RKO (cell line): ENCODE results near the gene FAU.
A peak's percentile ranks its signal among the peaks of the same experiment; 100 is the strongest.

Experiments
- DNase-seq: peaks from one replicate; pipeline ENCODE4 v3.0.0-alpha.2; 2016; ENCODE audit warnings: low spot score

The FAU gene

DNA sequence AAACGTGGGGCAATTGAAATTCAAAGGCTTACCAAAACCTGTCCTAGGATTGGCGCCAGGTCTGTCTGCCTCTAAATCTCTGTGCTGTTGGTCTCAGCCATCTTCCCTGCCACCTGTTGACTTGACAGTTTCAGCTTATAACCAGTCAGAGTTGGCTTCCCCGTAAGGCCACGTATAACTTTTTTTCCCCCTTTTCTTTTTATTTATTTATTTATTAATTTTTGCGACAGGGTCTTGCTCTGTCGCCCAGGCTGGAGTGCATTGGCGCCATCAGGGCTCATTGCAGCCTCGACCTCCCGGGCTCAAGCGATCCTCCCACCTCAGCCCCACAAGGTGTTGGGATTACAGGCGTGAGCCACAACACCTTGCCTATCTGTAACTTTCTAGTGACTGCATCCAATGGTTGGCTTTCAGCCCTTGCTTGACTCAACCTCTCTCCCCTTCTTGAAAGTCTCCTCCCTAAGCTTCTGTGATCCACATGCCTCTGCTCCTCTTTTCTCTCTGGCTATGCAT is 13.8 kb upstream of the FAU start:
- DNase-seq: no peak

DNA sequence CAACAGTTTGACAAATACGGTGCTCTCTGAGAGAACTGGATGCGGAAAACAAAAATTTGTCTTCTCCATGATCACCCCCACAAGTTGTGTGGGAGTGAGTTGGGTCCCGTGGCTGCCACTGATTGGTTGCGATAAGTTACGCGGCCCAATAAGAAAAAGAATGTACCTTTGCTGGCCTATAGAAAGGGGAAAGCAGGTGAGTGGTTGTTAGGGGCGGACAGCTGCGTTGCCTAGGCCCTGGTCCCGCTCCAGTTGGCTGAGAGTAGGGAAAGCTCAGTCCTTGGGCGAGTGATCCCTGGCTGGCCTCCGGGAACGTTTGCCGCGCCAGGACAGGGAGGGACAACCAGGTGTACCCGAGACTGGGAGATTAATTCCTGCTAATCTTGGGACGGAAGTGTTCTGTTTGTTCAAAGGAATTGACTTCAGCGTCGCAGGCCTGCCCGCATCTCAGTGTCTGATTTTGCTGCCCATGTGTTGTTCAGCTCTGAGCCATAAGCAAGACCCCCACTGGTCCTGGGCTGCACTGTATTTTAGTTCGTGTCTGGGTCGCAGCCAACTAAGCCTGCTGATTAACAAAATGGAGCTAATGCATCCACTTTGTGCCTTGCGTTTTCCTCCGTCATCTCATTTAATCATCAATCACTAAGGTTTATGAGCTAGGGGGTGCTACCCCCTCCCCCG is 13.2 kb upstream of the FAU start:
- DNase-seq: peak; percentile 98

DNA sequence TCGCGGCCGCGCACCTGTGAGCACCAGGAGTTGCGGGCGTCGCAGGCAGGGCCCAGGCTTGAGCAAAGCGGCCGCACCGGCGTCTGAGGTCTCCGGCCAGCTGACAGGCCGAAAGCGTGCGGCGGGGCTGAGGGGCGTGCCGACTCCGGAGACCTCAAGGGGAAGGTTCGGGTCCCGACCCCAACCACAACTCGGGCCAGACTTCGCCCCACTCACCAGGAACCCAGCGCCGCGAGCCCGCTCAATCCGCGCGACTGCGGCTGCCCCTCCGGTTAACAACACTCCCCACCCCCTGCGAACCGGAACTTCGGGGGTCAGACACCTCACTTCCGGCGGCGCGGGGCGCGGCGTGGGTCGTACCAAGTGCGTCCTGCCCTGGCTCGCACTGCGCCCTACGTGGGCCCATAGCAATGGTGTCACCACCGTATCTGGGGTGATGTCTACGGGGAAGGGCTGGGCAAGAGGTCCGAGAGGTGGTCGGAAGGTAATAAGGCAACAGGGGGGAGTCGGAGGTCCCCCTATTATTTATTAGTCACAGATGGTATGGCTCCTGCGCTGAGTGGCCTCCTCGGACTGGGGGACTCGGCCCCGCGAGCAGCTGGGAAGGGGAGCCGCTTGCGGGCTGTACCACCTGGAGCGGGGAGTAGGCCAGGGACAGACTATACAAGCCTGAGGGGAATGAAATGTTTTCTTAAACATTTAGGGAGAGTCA is 12.5 kb upstream of the FAU start, which contains the start of gene SYVN1:
TSS of gene SYVN1 (minus strand) at position 280 of the 712 bp plus-strand sequence. CDS start 918 bp downstream, outside the sequence.
- peak; percentile 87 for DNase-seq

DNA sequence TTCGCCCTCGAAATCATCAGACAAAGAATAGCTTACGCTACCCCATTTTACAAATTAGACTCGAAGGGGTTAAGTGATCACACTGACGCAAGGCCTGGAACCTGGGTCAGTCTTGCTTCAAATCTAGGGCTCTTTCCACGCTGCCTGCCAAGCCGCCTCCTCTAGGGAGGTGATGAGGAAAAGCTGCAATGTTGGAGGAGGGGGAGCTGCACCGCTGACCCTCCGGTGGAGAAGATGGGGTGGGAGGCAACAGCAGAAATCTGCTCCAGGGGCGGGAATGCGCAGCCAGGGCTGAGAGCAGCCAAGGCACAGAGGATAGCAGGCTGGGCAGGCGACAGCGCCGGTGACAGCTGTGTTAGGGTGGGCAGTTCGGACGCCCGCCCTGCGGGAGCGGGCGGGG is 11.8 kb upstream of the FAU start:
- DNase-seq: no peak

DNA sequence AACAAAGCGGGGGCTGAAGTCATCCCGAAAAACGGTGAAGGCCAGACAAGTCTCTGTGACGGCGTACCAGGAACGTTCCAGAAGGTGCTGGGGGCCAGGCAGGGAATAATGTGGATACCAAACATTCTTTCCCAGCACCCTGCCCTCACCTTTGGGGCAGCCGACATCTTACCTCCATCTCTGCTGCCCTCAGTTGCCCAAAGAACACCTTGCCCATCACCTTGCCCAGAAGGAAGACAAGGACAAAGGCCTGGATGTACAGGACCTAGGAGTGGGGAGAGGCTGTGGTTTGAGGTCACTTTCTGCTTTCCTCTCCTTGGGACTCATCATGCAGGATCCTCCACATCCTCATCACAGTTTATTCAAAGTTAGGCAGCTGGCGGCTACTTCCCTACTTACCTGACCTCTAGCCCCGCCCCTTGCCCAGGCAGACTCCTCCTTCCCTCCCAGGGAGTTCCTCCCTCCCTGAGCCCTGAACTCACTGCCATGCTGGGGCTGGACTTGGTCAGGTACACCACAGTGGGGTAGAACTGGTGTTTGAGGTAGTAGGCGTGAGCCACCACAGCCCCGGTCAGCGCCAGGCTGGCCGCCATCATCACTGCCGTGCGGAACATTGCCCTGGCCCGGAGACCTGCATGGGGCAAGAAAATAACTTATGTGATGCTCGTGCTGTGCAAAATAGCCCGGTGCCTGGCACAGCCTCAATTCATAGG is 11.2 kb upstream of the FAU start:
- DNase-seq: no peak

DNA sequence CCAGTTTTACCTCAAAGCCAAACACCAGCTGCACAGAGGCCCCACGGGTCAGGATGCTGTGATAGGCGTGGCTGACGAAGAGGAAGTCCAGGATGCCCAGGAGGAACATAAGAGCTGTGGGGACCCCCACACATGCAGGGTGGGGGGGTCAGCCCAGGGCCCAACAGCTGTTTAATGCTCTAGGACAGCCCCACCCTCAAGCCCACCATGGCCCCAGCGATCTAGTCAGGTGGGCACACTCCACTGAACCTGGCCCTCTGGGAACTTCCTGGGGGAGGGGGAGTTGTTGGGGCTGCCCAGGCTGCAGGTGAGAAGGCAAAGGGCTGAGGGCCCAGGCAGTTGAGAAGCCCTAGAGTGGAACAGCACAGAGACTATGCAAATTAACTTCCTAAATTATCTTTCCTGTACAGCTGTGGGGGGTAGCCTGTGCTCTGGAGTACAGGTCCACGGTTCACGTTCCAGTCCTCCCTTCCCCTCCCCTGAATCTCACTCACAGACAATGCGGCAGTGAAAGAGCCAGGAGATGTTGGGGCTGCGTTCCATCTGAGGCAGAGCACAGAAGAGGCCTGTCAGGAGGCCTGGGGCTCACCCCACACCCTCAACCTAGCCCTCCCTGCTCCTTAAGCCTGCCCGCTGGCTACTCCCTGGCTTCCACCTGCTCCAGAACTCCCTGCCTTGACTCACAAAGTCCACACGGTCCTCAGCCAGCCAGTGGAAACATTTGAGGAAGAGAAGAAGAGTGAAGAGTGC is 10.5 kb upstream of the FAU start:
- DNase-seq: no peak

DNA sequence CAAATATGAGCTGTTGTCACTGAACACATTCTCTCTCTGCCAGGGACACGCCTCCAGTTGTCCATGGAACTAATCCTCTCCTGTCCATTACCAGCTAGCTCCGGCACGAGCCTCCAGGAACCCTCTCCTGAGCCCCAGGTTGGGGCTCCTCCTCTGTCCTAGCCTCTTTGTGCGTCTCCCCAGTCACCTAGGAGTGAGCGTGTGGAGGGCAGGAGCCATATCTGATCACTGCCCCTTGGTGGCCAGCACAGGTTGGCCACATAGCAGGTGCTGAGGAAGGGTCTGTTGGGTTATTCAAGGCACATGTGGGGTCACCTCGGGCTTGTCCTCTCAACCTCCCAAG is 9.9 kb upstream of the FAU start:
- no peak for DNase-seq

DNA sequence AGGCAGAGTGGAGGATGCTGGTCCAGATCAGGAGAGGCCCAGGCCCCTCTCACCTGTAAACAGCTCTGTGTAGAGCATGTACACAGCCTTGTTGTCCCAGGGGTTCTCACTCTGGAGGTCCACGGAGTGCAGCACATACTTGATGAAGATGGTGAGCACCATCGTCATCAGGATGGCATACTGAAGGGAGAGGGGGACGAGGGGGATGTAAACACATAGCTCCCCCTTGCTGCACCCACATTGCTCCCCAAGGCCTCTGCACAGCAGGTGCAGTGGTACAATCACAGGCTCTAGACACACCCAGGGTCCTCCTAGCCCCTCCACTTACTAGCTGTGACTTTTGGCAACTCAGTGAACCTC is 9.5 kb upstream of the FAU start:
- no peak for DNase-seq

DNA sequence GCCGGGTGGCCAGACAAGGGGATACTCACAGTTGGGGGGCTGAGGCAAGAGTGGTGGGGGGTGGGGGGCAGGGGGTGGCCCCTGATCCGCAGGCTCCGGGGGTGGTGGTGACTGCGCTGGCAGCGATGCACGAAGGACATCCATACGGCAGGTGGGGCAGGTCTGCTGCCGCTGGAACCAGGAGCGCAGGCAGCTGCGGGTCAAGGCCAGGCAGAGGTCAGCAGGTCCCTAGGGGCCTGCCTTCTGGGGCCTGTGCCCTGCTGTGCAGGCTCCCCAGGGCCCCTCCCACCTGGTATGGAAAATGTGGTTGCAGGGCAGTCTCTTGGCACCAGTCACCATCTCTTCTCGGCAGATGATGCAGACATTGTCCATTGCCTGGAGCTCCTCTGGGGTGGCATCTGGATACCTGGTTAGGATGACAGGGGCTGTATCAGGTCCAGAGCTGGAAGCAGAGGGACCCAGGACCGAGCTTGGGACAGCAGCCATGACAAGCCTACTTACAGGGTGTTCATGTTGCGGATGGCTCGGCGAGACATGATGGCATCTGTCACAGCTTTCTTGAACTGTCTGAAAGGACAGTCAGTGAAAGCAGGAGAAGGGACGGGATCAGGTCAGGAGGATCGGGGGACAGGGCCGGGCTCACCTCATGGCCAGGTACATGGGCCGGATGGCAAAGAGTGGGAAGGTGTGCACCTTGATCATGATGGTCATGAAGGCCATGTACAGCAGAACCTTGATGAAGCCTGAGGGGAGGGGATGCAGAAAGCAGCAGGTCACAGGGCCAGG is 8.9 kb upstream of the FAU start:
- no peak for DNase-seq

DNA sequence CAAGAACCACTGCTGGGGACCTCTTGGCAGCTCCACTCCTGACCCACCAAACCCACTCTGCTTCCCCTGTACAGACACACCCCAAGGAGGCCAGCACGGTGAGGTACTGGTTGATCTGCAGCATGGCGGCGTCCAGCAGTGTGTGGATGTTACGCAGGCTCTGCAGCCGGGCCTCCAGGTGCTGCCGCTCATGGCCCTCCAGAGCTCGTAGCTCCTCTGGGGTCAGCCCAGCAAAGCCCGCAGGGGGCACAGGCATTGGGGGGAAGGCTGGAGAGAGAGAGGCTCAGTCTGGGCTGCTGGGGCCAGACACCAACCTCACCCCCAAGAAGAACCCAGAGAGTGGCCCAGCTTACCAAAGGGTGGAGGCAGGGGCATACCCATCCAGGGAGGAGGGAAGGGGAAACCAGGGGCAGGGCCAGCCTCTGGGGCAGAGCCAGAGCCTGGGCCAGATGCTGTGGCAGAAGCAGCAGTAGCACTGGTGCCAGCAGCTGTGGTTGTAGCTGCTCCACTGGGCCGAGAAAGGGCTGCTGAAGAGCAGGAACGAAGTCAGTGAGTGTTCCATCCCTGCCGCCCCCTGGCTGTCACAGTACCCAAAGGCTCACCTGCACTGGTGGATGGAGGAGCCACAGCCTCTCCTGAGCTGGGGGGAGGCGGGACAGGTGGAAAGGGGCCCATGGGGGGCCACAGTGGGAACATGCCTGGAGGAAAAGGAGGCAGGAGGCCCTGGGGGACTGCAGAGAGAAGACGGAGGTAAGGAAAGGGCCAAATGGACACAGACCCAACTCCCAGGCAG is 7.9 kb upstream of the FAU start:
- DNase-seq: no peak

DNA sequence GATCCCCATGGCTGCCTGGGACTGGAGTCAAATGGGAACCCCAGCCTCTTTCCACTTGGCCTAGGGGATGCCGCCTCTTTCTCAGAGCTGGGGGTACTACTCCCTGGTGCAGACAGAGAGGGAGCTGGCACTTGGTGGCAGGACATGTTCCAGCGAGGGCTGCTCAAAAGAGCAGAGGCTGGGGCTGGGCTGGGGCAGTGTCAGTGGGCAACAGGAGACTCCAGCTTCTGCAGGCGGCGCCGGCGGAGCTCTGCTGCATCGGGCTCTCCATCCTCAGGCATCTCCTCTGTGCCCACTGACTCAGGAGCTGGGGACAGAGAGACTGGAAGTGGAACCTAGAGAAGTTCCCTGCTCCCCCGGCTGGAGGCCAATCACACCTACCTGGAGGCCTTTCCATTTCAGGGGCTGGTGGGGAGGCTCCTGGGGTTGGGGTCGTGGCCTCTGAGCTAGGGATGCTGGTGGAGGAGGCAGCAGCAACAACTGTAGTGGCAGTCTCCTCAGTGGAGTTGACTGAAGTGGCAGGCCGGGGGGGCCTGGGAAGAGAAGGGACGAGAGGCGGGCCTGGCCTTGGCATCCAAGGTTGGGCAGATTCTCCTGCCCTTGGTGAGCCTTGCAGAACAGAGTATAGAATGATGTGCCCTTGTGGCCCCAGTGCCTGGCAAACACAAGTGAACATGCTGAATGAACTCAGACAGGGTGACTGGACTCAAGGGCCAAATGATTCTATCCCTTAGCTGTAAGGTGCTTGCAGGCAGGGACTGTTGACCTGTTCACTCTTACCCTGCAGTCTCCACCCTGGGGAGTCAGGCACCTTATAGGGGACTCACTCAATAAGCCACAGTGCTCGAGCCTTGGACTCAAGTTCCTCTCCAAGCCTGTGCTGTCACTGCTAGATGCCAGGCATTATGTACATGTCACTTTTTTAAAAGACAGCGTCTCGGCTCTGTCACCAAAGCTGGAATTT is 6.5 kb upstream of the FAU start:
- DNase-seq: no peak

DNA sequence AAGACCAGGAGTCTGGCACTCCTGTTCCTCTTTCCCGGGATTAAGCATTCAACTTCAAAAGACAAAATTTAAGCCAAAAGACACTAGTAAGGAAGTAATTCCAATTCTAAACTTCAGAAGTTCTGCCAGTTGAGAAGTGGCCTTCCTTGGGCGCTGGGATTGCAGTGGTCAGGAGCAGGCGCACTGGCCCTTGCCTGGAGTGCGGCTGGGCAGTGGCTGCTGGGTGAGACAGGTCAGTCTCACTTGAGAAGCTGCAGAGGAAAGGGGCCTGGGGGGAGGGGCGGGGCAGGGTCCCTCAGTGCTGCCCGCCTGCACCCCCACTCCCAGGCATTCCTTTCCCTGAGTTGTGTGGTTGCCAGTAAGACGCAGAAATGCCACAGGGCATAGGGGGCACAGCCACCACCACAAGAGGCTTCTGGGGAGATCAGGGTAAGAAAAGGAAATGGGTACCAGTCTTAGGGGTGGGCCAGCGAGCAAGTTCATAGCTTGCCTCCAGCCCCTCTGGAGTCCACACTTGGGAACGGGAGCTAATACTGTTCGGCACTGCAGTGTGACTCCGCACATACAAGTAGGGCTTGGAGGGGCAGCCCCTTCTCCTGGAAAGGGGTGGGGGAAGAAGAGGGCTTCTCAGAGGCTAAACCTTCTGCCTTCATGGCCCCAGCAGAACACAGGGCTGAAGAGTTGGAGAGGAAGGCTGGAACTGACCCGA is 5.7 kb upstream of the FAU start:
- DNase-seq: no peak

DNA sequence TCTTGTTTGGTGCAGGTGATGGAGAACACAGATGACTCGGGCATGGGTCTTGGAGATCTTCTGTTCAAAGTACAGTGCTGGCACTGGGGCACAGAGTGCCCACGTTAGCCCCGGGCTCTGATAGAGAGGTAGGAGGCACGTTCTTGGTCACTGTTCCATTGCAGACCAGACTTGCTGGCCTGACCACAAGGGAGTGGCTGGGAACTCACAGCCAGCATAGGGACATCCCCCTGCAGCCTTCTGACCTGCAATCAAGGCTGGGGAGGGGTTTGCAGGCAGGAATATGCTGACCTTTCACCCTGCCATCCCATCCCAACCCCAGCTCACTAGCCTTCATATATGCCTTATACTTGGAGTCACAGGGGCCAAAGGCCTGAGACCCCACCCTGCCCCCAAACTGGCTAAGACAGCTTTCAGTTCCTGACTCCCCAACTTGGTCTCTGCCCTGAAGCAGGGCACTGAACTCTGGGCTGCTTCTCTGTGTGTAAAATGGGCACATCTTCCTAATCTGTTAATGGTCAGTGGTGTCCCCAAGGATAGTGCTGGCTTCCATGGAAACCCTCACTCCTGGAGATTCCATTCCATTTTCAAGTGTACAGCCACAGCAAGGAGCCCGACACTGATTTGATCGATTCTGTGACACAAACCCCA is 4.8 kb upstream of the FAU start:
- DNase-seq: no peak

DNA sequence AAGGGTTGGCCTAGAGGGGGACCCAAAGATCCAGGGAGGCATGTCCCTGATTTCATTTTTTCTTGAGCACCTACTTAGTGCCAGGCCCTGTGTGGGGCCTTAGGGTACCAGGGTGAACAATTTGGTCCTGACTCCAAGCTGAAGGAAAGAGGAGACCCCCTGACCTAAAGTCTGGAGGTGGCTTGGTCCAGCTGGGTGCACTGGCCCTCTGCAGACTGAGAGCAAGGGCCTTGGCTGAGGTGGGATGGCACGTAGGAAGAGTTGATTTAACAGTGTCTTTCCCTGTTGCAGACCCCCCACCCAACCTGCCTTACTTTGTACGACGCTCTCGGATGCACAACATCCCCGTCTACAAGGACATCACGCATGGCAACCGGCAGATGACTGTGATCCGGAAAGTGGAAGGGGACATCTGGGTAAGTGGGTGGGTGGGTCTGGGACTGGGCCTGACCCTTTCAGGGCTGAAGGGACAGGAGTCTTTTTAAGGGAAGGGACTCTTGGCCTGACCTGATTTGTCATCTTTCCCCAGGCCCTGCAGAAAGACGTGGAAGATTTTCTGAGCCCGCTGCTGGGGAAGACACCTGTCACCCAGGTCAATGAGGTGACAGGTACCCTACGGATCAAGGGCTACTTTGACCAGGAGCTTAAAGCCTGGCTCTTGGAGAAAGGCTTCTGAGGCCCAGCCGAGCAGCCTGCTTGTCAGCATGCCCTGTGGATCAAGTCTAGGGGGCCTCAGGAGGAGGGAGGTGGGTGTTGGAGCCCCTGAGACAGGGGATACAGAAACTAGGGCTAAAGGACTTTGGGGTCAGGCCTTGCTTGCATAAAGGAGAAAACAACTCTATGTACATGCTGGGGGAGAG is 3.5 kb upstream of the FAU start:
- no peak for DNase-seq

DNA sequence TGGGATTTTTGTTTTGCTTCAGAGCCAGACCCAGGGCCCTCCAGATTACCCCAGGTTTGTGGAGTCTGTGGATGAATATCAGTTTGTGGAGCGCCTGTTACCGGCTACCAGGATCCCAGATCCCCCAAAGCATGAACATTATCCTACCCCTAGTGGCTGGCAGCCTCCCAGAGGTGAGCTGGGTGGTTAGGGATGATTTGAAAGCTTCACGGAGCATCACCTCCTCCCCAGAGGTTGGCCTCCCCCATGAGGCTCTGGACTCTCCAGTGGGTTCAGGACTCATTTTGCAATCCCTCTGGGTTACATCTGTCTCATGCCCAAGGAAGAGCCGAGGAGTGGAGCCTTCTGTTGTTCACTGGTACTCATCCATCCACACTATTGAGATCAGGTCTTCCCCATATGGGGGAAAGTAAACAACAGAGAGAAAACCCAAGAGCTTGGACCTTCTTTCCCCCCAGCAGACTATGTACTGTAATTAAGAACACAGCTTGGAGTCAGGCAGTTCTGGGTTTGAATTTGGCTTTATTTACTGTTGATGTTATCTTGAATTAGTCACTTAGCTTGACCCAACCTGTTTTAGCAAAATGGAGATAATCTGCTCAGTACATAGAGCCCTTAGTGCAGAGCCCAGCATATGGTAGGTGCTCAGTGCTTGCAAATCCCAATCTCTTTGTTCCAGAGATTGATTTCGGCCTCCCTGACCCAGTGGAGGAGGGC is 2.7 kb upstream of the FAU start:
- no peak for DNase-seq

DNA sequence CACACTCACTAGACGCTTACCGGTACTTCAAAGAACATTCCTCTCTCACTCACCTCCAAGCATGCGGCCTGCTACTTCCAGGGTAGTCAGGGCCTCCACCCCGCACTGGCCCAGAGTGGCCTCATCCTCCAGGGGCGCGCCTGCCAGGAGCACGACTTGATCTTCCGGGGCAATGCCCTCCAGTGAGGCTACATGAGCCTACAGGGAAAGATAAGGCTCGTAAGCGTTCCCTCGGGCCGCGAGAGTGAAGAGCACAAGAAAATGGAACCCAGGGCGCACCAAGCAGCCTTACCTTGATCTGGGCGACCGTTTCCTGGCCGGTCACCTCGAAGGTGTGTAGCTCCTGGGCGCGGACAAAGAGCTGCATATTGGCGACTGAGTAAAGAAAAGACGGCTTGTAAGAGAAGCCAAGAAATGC is 478 bp downstream of the FAU start:
- peak; percentile 63 for DNase-seq

DNA sequence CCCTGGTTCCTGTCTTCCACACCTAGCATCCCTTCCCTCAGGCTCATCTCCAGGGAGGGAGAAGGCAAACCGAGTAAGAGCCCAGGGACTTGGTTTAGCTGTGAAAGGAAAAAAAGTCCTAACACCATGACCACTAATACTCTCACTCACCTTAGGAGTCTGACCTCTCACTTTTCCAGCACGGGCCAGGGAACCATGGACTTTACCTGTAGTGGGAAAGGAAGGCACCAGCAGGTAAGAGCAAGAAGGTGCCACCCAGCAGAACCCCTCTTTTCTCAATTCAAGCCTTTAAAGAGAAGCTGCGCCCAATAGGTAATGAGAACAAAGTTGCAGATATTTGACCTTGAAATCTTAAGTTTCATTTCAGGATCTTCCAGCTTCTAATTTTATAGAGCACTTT is 1.1 kb downstream of the FAU start:
- DNase-seq: no peak
